GM21576 (cell line): Measurements from ENCODE around the gene ZC2HC1C.
"Not testable (repeated sequence)": the region's sequence is repeated elsewhere in the genome, so short reads cannot be mapped to it uniquely, and the experiment has no call there.

Experiments used
- ATAC-seq: cut with Tn5 transposase; IDR thresholded peaks from one replicate; pipeline ENCODE4 v1.9.1; 2021; ENCODE audit warnings: mild to moderate bottlenecking, moderate library complexity; ENCODE audit not compliant: unreplicated experiment

ZC2HC1C gene

DNA sequence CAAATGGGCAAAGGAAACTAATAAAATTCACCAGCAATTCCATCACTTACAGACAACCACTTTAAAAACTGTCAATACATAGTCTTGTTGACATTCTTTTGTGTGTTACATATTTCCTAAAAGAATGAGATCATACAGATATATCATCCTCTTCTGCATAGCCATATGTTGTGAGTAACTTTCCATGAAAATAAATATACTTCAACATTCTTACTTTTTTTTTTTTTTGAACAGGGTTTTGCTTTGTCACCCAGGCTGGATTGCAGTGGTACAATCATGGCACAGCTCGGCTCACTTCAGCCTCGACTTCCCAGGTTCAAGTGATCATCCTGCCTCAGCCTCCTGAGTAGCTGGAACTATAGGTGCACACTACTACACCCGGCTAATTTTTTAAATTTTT is 20.9 kb downstream of the ZC2HC1C start:
- ATAC-seq: no peak

DNA sequence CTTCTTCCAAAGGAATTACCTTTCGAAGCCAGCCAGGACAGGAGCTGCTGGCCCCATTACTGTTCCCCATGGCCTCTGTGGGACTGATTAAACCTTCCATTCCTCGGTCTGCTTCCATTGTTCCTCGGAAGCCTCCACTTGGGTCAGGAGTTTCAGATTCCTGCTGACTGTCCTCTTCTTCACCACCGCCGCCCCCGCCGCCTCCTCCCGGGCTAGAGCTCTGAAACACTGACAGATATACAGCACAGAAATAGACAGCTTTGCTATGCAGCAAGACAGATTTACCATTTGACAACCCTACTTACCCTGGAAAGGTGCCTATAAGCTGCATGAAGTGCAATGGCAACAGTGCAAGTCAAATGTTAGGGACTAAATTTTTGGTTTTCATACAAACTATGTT is 21.8 kb downstream of the ZC2HC1C start:
- ATAC-seq: no peak

GRCh38 chr14:75092698-75093097 is 23.3 kb downstream of the ZC2HC1C start:
- ATAC-seq: no peak

- ATAC-seq: no peak
Observed at GRCh38 chr14:75094896-75095295, 25.5 kb downstream of the ZC2HC1C start.

- ATAC-seq: no peak
Observed at GRCh38 chr14:75095690-75096089, 26.2 kb downstream of the ZC2HC1C start.

GRCh38 chr14:75096959-75097358 is 27.5 kb downstream of the ZC2HC1C start:
- ATAC-seq: no peak

- ATAC-seq: no peak
Observed at GRCh38 chr14:75098212-75098611, 28.8 kb downstream of the ZC2HC1C start.

DNA sequence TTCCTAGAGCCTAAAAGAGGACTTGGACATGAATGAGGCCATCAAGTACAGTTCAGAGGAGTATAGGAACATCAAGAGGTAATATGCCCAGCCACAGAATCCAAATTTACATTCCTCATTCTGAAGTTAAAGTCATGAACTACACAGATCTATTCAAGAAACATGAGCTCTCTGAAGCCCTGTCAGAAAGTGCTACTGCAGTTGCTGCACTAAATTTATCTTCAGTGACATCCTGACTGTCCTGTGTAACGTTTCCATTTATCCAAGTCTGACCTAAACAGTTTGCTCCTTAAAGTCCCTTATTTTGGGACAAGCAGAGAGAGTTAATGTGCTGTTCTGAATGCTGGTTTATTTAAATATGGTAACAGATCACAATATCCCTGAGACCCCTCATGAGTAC is 29.2 kb downstream of the ZC2HC1C start:
- no peak for ATAC-seq

GRCh38 chr14:75101491-75101890 is 32.0 kb downstream of the ZC2HC1C start:
- ATAC-seq: no peak

- no peak for ATAC-seq
Observed at GRCh38 chr14:75107186-75107585, 37.7 kb downstream of the ZC2HC1C start.

DNA sequence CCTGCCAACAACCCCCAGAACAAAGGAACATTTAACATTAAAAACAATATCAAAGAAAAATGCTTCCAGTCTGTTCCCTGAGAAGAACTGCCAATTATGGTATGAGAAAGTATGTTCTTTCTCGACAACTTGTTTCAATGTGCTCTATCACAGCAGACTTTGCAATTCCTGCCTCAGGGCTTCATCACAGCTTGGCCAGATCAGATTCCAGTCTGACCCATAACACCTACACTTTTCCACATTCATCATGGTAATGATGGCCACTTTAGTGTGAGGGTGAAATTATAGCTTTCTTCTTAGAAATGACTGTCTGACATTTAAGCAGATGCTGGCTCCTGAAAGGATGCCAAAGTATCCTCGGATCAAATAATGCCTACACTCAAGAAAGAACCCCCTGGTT is 40.4 kb downstream of the ZC2HC1C start:
- no peak for ATAC-seq

GRCh38 chr14:75113932-75114539 is 44.6 kb downstream of the ZC2HC1C start:
- no peak for ATAC-seq

DNA sequence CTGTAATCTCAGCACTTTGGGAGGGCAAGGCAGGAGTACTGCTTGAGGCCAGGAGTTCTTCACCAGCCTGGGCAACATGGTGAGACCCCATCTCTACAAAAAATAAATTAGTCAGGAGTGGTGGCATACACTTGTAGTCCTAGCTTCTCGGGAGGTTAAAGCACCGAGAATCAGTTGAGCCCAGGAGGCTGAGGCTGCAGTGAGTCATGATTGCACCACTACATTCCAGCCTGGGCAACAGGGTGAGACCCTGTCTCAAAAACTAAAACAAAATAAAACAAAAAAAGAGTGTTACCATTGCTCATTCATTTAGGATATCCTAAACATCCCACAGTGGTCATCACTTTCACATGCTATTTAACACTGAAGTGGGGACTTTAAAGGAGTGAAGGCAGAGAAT is 49.6 kb downstream of the ZC2HC1C start:
- ATAC-seq: no peak

GRCh38 chr14:75120541-75121291 is 51.3 kb downstream of the ZC2HC1C start:
- ATAC-seq: no peak

GRCh38 chr14:75121552-75121951 is 52.1 kb downstream of the ZC2HC1C start:
- ATAC-seq: no peak

DNA sequence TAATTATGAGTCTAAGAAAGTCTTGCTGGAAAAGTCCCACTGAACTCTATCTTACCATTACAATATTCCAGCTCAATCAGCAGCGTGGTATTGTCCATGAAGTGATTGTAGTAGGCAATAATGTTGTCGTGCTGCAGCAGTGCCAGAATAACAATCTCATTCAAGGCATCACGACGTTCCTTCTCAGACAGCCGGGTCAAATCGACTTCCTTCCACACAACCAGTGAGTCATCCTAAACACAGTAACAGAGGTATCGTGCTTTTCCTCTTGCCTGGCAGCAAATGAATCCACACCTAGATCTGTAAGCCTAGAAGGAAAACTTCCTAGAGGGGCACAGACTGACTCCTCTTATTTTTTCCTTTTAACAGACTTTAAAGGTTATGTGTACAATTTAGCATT is 54.5 kb downstream of the ZC2HC1C start:
- no peak for ATAC-seq

DNA sequence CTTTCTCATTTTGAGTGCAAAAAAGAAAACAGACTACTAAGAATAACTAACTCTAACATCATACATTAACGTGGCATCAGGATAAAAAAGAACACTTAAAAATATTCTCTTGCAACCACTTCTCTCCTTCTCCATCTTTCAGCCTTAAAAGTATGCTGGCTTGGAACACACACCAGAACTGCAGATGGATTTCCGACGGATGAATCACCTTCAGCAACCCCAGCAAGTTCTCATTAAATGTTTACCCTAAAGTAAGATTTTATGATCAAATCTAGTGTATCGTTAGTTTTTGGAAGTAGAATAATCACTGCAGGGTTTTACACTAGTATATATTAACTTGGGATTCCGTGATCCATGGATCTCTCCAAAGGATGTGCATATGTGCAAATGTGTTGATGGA is 56.2 kb downstream of the ZC2HC1C start:
- ATAC-seq: no peak

DNA sequence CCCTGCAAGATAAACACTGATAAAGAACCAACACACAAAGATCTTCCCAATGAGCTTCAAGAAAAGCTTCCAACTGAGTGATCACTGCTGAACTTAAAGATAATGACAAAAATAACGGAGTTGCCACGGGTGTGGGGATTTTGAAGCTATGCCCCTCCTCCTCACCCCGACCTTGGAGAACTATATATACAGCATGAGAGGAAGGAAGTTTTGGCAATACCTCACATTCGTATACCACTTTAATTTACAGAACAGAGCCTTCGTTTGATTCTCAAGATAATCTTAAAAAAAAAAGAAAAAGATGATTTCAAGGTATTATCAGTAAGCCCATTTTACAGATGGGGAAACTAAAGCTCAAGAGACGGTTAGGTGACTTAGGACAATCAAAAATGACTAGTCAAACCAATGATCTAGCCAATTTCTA is 56.7 kb downstream of the ZC2HC1C start:
- ATAC-seq: no peak

- peak; percentile 73 for ATAC-seq
Observed at GRCh38 chr14:75126679-75127473, 57.4 kb downstream of the ZC2HC1C start, which contains the start of gene NEK9. Gene NEK9 (minus strand): TSS chr14:75127048. CDS start chr14:75126921, 127 bp downstream.

DNA sequence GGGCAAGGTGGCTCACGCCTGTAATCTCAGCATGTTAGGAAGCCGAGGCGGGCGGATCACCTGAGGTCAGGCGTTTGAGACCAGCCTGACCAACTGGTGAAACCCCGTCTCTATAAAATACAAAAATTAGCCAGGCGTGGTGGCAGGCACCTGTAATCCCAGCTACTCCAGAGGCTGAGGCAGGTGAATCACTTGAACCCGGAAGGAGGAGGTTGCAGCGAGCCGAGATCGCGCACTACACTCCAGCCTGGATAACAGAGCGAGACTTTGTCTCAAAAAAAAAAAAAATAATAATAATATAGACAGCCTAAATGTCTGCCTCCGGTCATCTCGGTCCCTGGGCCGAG is 58.0 kb downstream of the ZC2HC1C start:
- not testable (repeated sequence) for ATAC-seq

- no peak for ATAC-seq
Observed at GRCh38 chr14:75127903-75128595, 58.6 kb downstream of the ZC2HC1C start.
